HepG2 (cell line): ENCODE measurements around the gene ATP9B. TPM values are rescaled to one million over a fixed set of nuclear protein-coding genes. Genes with fewer than 3 reads are reported as not detected.

Experiments used
- ATAC-seq: fragments of 200-7000 bp; cut with Tn5 transposase; 3 replicates; pipeline ENCODE4 v1.9.1; 2020; ENCODE audit warnings: mild to moderate bottlenecking, moderate library complexity
- BruUV-seq: library from RNA; stranded (reverse); fragments of 400-500 nt; replicated peaks from 2 replicates; lab custom pipeline; 2021; lab: Mats Ljungman, UMichigan
- CTCF ChIA-PET: fragments of 300-600 bp; formaldehyde crosslinking; extraction: SDS; loops from one replicate; lab custom pipeline; 2021; ENCODE audit warnings: low total read pairs, inconsistent platforms, low intra/inter-chr PET ratio; lab: Yijun Ruan, JAX
- POLR2A ChIA-PET: fragments of 350-600 bp; sonication (Branson Sonifier 250); formaldehyde crosslinking; loops from one replicate; lab custom pipeline; 2020; ENCODE audit warnings: antibody characterized with exemption, inconsistent platforms; lab: Yijun Ruan, JAX
- DNase-seq: peaks from one replicate; pipeline ENCODE4 v3.0.0-alpha.2; 2015; ENCODE audit warnings: low spot score
- FAIRE-seq: peaks from 3 replicates; lab custom pipeline; 2011; peaks lifted over from hg19 to GRCh38; lab: Jason Lieb, UNC
- H2AFZ ChIP-seq: one replicate; pipeline ENCODE4 v1.6.1; 2011; ENCODE audit warnings: low read length, inconsistent platforms
- H3K27ac ChIP-seq: fragments of 300-600 bp; 3 replicates; pipeline ENCODE4 v1.8.0; 2011; ENCODE audit warnings: mixed run types, mild to moderate bottlenecking, mixed read lengths, low read length, inconsistent platforms; ENCODE audit not compliant: insufficient read depth; ENCODE audit errors: extremely low read length
- H3K27me3 ChIP-seq, 2 experiments: fragments of 200-600 bp in 1 of 2; 2 replicates in 1 of 2; 3 replicates in 1 of 2; pipeline versions ENCODE4 v1.6.0 to v1.8.0; 2011; ENCODE audit warnings: low read length in 2 of 2, mild to moderate bottlenecking in 2 of 2, moderate library complexity in 2 of 2, inconsistent platforms in 1 of 2; ENCODE audit not compliant: insufficient read depth in 2 of 2, control insufficient read depth in 1 of 2
- H3K36me3 ChIP-seq, 2 experiments: fragments of 200-600 bp in 1 of 2; replicated peaks in 1 of 2; 2 replicates in 1 of 2; 3 replicates in 1 of 2; pipeline versions ENCODE4 v1.5.1 to v1.8.0; 2011; ENCODE audit warnings: low read length in 2 of 2, inconsistent platforms in 1 of 2; ENCODE audit not compliant: insufficient read depth in 2 of 2, control insufficient read depth in 1 of 2
- H3K4me1 ChIP-seq: 2 replicates; pipeline ENCODE4 v1.5.1; 2012; ENCODE audit warnings: low read length, inconsistent platforms; ENCODE audit not compliant: insufficient read depth
- H3K4me2 ChIP-seq: 2 replicates; pipeline ENCODE4 v1.6.0; 2011; ENCODE audit warnings: low read depth, low read length, inconsistent platforms
- H3K4me3 ChIP-seq, 3 experiments: fragments of 200-600 bp in 1 of 3; sonication (generic), shearing (Covaris generic) in 1 of 3; replicated peaks in 1 of 3; 2 replicates each; pipeline ENCODE4 v1.5.1; 2011 to 2016; ENCODE audit warnings: low read length in 3 of 3, inconsistent platforms in 2 of 3, low read depth in 2 of 3, mild to moderate bottlenecking in 2 of 3, control low read depth in 1 of 3, mixed read lengths in 1 of 3; ENCODE audit not compliant: insufficient read depth in 1 of 3
- H3K79me2 ChIP-seq: one replicate; pipeline ENCODE4 v1.6.1; 2011; ENCODE audit warnings: low read length, inconsistent platforms; ENCODE audit not compliant: insufficient read depth
- H3K9ac ChIP-seq: 2 replicates; pipeline ENCODE4 v1.6.0; 2011; ENCODE audit warnings: mild to moderate bottlenecking, low read depth, low read length, inconsistent platforms; ENCODE audit not compliant: insufficient read depth
- H3K9me3 ChIP-seq: 2 replicates; pipeline ENCODE4 v1.5.1; 2012; ENCODE audit warnings: mild to moderate bottlenecking, low read length
- H4K20me1 ChIP-seq: 2 replicates; pipeline ENCODE4 v1.6.0; 2011; ENCODE audit warnings: inconsistent platforms, mild to moderate bottlenecking, low read length, moderate library complexity; ENCODE audit not compliant: insufficient read depth
- ARNT2 ChIP-seq: sonication (generic); formaldehyde crosslinking; IDR thresholded peaks from 2 replicates; pipeline ENCODE4 v1.8.0; 2022; ENCODE audit warnings: mild to moderate bottlenecking, low read depth, missing genetic modification reagents, moderate library complexity
- FOSL2 ChIP-seq: sonication (generic); formaldehyde crosslinking; IDR thresholded peaks from 2 replicates; pipeline ENCODE4 v1.4.0; 2020; ENCODE audit warnings: missing genetic modification reagents
- POLR2AphosphoS5 ChIP-seq: IDR thresholded peaks from 2 replicates; pipeline ENCODE4 v1.6.1; 2012; ENCODE audit warnings: low read depth, low read length
- RXRB ChIP-seq: IDR thresholded peaks from 2 replicates; pipeline ENCODE4 v1.6.1; 2016; ENCODE audit warnings: borderline replicate concordance, missing genetic modification reagents, missing compliant biosample characterization
- ZBTB7B ChIP-seq: sonication (generic); formaldehyde crosslinking; IDR thresholded peaks from 2 replicates; pipeline ENCODE4 v1.4.0; 2020; ENCODE audit warnings: missing genetic modification reagents
- ZNF333 ChIP-seq: sonication (generic); formaldehyde crosslinking; IDR thresholded peaks from 2 replicates; pipeline ENCODE4 v1.4.0; 2020; ENCODE audit warnings: mild to moderate bottlenecking, missing genetic modification reagents, borderline replicate concordance
- ZNF367 ChIP-seq: sonication (generic); formaldehyde crosslinking; IDR thresholded peaks from 2 replicates; pipeline ENCODE4 v1.4.0; 2020; ENCODE audit warnings: missing genetic modification reagents, borderline replicate concordance
- ZNF619 ChIP-seq: sonication (generic); formaldehyde crosslinking; IDR thresholded peaks from 2 replicates; pipeline ENCODE4 v1.4.0; 2020; ENCODE audit warnings: mild to moderate bottlenecking, missing genetic modification reagents
- WGBS: methylation state at CpG from one replicate; pipeline ENCODE4 v1.1.6; 2017; ENCODE audit warnings: low lambda C conversion rate; 5-methylcytosine and 5-hydroxymethylcytosine counted together
- in situ Hi-C: cut with HindIII; loops from 2 replicates; pipeline ENCODE4 v1.10.0; 2017; ENCODE audit warnings: low pct_unique_long_range_greater_than_20kb; ENCODE audit not compliant: extremely low pct_ligation_motif_present
- intact Hi-C: fragments of 100-400 bp; cut with micrococcal nuclease; formaldehyde crosslinking; loops from one replicate; pipeline ENCODE4 v1.10.0; 2022; ENCODE audit not compliant: unreplicated experiment
- polyA plus RNA-seq, 8 experiments: library from polyadenylated mRNA; depleted of rRNA in 3 of 8; stranded (reverse) in 7 of 8; unstranded in 1 of 8; fragments of >200 nt; fragmentation: Illumina TruSeq in 4 of 8; extraction: Trizol in 4 of 8; gene quantifications; 2 replicates each; pipeline versions ENCODE4 v1.2.1 to v1.2.3, GENCODE V29; 2011 to 2016; ENCODE audit warnings: low read depth in 4 of 8, missing spikeins in 1 of 8, mixed read lengths in 1 of 8; ENCODE audit not compliant: insufficient read depth in 1 of 8
- total RNA-seq, 5 experiments: library from RNA; depleted of rRNA; stranded (reverse); fragments of >200 nt; fragmentation: Illumina TruSeq; extraction: Trizol; gene quantifications; 2 replicates each; pipeline ENCODE4 v1.2.3, GENCODE V29; 2016; ENCODE audit warnings: low read depth in 1 of 5
- TF ChIP-seq, protein P1 (sequence below): sonication (generic); formaldehyde crosslinking; IDR thresholded peaks from 2 replicates; pipeline ENCODE4 v1.9.0; 2022; ENCODE audit warnings: missing genetic modification reagents, mild to moderate bottlenecking, borderline replicate concordance
- TF ChIP-seq, protein P2 (sequence below): IDR thresholded peaks from 2 replicates; pipeline ENCODE4 v1.6.1; 2016; ENCODE audit warnings: mild to moderate bottlenecking, missing biosample characterization, missing genetic modification reagents
- TF ChIP-seq, protein P3 (sequence below): sonication (generic); formaldehyde crosslinking; IDR thresholded peaks from 2 replicates; pipeline ENCODE4 v1.4.0; 2020; ENCODE audit warnings: missing genetic modification reagents

The ATP9B gene
- total and polyA plus RNA-seq, 2 of the 13 experiments (the other 11 are each of a cell fraction or from before 2014, with no cell fraction given) = 10.8 to 11.3 TPM

DNA sequence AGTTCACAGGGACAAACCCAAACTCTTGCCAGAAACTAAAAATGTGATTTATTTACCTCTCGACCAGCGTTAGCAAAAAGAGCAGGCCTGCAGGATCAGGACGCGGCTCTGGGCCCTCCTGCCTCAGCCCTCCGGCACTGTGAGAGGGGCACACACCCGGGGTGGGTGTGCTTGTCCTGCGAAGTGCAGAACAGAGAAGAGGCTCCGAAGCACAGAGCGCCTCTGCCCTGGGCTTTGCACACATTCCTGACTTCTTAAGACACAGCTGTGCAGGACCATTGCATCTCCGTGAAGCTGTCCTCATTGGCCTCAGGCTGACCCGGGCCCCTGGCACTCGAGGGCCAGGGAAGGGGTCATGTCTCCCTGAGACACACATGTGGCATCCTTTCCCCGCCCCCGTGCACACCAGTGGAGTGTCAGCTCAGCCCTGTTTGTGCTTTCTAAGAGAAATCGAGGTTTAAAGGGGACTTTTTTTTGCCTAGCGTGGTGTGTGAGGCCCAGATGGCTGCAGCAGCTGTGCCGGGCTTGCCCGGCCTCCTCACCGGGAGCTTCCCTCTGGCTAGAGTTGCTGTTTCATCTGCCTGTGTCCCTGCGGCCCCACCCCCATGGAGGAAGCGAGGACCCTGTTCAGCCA, 316.6 kb downstream of the ATP9B start:
- WGBS = 37% methylated on average over 8 of the region's 21 CpGs
- intact Hi-C loops = no loop called here
- Histone ChIP-seq H3K9me3 (no peaks in the 10 kb centered on the region), H3K27me3 (peaks cover 3 to 68% of the 10 kb centered on the region in 2 experiments; a peak in 4 of 5 replicates), H3K36me3 (no peaks in the 10 kb centered on the region), H3K4me2 (no peak overlapping the region), H4K20me1 (no peaks in the 10 kb centered on the region), H3K27ac (no peak overlapping the region), H2AFZ (no peak overlapping the region), H3K79me2 (no peaks in the 10 kb centered on the region), H3K4me1 (no peaks in the 10 kb centered on the region), H3K4me3 (no peak overlapping the region), H3K9ac (no peak overlapping the region)
- DNase-seq = no peak
- no TSS peak for BruUV-seq
- no peak for ATAC-seq
- POLR2A ChIA-PET = no interaction called here
- FAIRE-seq = no peak
- TF ChIP-seq, protein P1, sequence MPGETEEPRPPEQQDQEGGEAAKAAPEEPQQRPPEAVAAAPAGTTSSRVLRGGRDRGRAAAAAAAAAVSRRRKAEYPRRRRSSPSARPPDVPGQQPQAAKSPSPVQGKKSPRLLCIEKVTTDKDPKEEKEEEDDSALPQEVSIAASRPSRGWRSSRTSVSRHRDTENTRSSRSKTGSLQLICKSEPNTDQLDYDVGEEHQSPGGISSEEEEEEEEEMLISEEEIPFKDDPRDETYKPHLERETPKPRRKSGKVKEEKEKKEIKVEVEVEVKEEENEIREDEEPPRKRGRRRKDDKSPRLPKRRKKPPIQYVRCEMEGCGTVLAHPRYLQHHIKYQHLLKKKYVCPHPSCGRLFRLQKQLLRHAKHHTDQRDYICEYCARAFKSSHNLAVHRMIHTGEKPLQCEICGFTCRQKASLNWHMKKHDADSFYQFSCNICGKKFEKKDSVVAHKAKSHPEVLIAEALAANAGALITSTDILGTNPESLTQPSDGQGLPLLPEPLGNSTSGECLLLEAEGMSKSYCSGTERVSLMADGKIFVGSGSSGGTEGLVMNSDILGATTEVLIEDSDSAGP = no peak
- no peak for TF ChIP-seq ZNF367 (CRISPR knock-in tag)
- TF ChIP-seq ZNF619 (CRISPR knock-in tag) = no peak
- TF ChIP-seq ARNT2 (CRISPR knock-in tag) = no peak
- TF ChIP-seq, protein P2, sequence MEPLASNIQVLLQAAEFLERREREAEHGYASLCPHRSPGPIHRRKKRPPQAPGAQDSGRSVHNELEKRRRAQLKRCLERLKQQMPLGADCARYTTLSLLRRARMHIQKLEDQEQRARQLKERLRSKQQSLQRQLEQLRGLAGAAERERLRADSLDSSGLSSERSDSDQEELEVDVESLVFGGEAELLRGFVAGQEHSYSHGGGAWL = no peak
- in situ Hi-C loops = no loop called here
- CTCF ChIA-PET = no interaction called here

DNA sequence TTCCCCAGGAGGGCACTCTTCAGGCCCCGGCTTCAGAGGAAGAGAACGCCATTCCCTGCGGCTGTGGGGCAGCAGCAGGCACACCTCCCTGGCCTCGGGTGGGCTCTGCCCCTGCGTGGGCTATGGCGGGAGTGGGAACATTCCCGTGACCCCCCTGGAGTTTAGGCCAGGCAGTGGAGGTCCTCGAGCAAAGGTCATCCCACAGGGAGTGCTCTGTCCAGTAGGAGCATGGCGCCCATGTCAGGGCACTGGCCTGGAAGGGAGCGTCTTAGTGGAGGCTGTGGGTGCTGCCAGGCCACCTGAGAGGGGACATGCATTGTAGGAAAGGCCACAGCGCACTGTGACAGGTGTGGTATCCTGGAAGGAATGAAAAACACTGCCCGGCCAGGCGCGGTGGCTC, 317.4 kb downstream of the ATP9B start:
- Histone ChIP-seq H3K4me3 (no peak overlapping the region), H3K9ac (no peak overlapping the region), H3K36me3 (no peaks in the 10 kb centered on the region), H2AFZ (no peak overlapping the region), H4K20me1 (no peaks in the 10 kb centered on the region), H3K4me1 (no peaks in the 10 kb centered on the region), H3K27ac (no peak overlapping the region), H3K9me3 (no peaks in the 10 kb centered on the region), H3K27me3 (peaks cover 4 to 72% of the 10 kb centered on the region in 2 experiments; a peak in 4 of 5 replicates), H3K4me2 (no peak overlapping the region), H3K79me2 (no peaks in the 10 kb centered on the region)
- intact Hi-C loops (no loop called here), in situ Hi-C loops (no loop called here)
- no TSS peak for BruUV-seq
- DNase-seq (no peak), ATAC-seq (no peak), FAIRE-seq (no peak)
- ChIA-PET CTCF (no interaction called here), POLR2A (no interaction called here)
- WGBS = 78% methylated on average over 5 of the region's 14 CpGs
- no peak for TF ChIP-seq ZNF333 (CRISPR knock-in tag)
- TF ChIP-seq RXRB (CRISPR knock-in tag) = no peak
- TF ChIP-seq, protein P3, sequence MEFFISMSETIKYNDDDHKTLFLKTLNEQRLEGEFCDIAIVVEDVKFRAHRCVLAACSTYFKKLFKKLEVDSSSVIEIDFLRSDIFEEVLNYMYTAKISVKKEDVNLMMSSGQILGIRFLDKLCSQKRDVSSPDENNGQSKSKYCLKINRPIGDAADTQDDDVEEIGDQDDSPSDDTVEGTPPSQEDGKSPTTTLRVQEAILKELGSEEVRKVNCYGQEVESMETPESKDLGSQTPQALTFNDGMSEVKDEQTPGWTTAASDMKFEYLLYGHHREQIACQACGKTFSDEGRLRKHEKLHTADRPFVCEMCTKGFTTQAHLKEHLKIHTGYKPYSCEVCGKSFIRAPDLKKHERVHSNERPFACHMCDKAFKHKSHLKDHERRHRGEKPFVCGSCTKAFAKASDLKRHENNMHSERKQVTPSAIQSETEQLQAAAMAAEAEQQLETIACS (CRISPR knock-in tag) = no peak
- TF ChIP-seq FOSL2 (CRISPR knock-in tag) = no peak
- no peak for TF ChIP-seq POLR2AphosphoS5
- TF ChIP-seq ZBTB7B = no peak
